CD4-positive, alpha-beta T cell treated with Interleukin-10 for 1 hour (primary cell): ENCODE data around the gene PSAPL1.

Experiments
- DNase-seq: peaks from one replicate; pipeline ENCODE4 v3.0.0-alpha.2; 2020

PSAPL1 gene

DNA sequence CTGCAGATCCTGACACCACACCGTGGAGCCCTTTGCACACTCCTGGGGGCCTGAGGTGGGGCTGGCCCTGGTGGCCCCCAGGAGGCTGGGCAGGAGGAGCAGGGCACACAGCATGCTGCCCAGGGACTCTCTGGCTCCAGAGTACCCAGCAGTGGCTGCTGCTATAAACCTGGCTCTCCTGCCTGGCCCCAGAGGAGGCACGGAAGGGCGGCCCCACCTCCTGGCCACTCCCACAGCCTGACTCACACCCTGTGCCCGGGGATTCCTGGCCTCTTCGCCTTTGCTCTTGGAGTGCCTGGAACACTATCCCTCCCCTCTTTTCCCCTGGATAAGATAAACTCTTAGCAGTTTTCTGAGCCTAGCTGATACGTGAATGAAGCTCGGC, at the start of gene PSAPL1:
Gene PSAPL1, minus strand, starts transcription at position 165 of the 385 bp plus-strand sequence. Its CDS starts 51 bp downstream, at position 114.
- no peak for DNase-seq

- no peak for DNase-seq
Measured at GRCh38 chr4:7481227-7481626, 46.5 kb upstream of the PSAPL1 start.

GRCh38 chr4:7480423-7480822, 45.7 kb upstream of the PSAPL1 start:
- no peak for DNase-seq

- DNase-seq: no peak
Measured at GRCh38 chr4:7478665-7479064, 43.9 kb upstream of the PSAPL1 start.

- DNase-seq: no peak
Measured at GRCh38 chr4:7477695-7478094, 43.0 kb upstream of the PSAPL1 start.

- no peak for DNase-seq
Measured at GRCh38 chr4:7476820-7477219, 42.1 kb upstream of the PSAPL1 start.

DNA sequence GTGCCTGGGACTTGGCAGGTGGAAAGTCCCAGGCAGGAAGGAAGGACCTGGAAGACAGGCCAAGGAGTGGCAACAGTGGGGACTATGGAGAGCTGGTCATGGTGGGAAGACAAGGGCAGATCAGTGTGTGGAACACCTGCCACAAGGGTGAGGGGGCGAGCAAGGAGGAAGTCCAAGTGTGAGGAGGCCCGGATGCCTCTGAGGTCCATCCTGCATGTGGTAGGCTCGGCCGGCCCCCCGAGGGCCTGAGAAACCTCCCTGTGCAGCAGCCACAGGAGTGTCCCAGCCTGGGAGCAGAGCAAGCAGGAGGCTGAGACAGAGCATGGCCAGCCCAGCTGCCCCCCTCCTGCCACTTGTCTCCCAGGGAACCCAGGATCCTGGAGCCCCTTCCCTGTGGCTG, 40.5 kb upstream of the PSAPL1 start:
- no peak for DNase-seq

DNA sequence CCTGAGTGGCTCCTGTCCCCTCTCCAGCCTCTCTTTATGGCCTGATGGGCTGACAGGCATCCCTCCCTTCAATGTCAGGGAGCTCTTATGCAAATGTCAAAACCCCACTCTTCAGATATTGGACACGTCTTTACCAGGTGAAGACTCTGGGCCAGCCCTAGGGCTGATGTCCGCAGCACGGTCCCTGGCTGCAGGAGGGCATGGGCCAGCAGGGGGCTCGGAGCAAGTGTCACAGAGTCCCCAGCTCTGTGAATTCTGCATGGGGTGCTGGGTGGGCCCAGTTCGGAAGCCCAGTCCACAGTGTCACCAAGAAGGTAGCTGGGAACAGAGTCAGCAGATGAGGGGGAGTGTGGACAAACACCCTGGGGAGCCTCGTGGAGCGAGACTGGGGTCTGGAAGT, 39.6 kb upstream of the PSAPL1 start:
- no peak for DNase-seq

DNA sequence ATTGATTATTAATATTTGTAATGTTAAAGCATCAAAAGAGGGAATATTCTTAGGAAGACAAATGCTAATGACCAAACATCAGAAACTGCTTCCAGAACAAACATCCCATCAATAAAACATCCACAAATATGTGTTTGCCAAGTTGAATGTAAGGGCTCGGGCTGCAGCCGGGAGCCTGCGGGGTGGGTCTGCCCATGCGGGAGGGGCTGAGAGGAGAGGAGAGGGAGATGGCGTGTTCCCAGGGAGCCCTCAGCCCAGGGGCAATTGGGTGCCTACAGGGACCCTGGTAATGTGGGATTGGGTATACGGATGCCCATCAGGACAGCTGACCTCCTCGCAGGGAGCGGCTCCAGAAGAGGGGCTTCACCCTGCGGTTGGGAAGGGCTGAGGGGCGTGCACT, 38.4 kb upstream of the PSAPL1 start:
- DNase-seq: no peak

DNA sequence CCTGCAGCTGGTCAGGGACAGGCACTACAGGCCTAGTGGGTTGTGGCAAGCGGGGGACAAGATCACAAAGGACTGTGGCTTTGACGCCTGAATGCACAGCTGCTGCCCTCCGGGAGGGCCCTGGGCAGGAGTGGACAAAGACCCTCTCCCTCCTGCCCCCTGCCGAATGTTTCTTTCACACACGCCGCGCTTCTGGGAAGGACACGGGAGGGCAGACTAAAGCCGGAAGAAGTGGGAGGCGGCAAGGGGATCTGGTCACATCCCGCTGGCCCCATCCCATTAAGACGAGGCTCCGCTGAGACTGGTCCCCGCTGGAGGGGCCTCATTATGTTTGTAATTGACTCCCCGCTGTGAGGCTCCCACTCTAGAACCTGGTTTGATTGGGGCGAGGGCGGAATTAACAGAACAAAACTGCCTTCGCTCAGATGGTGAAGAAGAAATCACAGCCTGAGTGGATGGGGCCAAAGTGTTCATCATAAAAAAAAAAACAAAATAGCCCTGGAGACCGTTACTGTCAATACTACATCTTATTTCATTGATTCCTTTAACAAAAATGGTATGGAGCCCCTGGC, 37.8 kb upstream of the PSAPL1 start:
- DNase-seq: no peak

- no peak for DNase-seq
Measured at GRCh38 chr4:7470522-7471128, 35.9 kb upstream of the PSAPL1 start.

DNA sequence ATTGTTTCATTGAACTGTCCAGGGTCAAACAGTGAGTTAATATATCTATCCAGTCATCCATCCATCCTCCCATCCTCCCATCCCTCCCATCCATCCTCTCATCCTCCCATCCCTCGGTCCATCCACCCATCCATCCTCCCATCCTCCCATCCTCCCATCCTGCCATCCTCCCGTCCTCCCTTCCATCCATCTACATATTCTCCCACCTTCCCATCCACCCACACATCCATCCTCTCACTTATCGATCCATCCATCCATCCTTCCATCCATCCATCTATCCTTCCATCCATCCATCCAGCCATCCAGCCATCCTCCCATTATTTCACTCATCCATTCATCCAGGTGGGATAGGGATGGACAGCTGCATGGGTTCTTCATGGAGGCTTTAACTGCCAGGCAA, 35.4 kb upstream of the PSAPL1 start:
- no peak for DNase-seq

GRCh38 chr4:7469023-7469422, 34.3 kb upstream of the PSAPL1 start:
- no peak for DNase-seq

DNA sequence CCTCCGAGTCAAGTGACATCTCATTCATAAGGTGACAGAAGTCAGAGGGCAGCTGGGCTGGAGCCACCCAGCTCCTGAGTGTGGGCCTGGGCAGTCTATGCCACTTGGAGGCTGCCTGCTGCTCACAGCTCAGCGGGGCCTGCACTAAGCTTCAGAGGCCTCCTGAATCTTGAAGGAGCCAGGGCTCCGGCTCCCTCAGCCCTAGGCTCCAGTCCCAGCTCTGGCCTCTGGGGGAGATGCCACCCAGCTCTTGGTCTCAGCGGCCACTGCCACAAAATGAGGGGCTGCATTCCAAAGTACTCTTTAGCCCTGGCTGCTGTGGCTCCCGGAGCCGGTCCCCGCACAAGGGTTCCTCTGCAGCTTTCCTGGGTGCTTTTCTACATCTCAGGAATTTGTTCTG, 32.7 kb upstream of the PSAPL1 start:
- no peak for DNase-seq

GRCh38 chr4:7466904-7467303, 32.2 kb upstream of the PSAPL1 start:
- DNase-seq: no peak

DNA sequence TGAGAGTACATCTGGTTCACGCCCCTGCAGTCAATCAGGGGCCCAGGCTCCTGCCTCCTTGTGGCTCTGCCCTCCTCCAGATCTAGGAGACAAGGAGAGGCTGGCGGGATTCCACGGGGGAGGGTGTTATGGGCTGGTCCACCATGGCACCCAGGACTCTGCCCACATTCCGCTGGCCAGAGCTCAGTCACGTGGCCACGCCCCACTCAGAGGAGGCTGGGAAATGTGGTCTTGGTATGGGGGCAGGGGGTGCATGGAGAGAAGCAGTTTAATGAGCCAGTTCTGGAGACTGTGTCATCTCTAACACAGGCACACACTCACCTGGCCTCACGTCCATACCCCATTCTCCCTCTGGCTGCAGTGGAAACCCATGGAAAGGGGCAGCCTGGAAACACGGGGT, 31.5 kb upstream of the PSAPL1 start:
- DNase-seq: no peak

GRCh38 chr4:7465017-7465416, 30.3 kb upstream of the PSAPL1 start:
- DNase-seq: no peak

- DNase-seq: no peak
Measured at GRCh38 chr4:7464259-7464655, 29.5 kb upstream of the PSAPL1 start.

- DNase-seq: no peak
Measured at GRCh38 chr4:7463566-7464258, 29.0 kb upstream of the PSAPL1 start.

GRCh38 chr4:7462509-7462971, 27.8 kb upstream of the PSAPL1 start:
- DNase-seq: no peak

DNA sequence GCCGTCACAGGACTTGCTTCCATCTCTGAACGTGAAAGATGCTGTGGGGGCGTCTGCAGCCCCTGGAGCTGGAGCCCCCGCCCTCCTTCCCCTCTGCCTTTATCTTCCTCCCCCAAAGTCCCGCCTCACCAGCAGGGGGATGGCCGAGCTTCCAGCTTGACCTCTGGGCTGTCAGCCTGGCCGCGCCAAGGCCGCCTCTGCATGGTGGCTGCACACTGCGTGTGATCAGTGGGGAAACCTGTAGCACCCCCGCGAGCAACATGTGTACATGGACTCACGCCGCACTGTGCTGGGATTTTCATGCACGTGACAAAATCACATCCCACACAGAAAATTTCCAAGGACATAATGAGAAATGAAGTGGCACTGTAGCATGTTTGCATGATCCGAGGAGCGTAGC, 26.5 kb upstream of the PSAPL1 start:
- DNase-seq: no peak

DNA sequence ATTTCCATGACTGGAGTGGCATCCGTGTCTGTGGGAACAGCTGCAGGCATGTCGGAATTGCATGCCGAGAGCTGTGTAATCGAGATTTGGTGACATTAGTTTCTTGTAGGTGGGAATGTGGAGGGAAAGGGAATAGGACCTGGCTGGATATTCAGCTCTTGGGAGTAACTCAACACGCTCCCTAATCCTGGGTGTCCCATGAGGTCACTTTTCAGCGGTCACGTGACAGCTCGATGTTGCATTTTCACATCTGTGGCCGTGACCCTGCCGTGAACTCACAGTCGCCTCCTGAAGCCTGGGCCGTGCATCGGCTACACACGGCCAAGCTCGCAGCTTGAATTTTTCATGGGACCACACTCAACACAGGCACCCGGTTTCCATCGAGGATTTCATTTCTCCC, 25.8 kb upstream of the PSAPL1 start:
- no peak for DNase-seq

DNA sequence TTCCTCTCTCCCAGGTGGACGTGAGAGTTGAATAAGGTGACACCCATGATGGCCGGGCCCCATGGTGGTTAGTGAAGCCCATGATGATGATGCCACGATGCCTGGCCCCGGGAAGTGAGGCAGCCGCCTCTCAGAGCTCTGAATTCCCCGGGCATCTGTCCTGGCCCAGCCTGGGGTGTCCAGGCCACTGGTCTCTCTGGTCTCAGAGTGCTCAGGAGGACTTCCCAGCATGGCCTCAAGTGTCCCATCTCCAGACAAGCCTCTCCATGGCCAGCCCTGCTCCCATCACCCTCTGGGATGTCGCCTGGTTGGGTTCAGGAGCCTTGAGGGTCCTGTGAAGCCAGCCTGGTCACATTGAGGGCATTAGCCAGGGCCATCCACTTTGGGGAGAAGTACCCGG, 24.7 kb upstream of the PSAPL1 start:
- no peak for DNase-seq

GRCh38 chr4:7458477-7458876, 23.7 kb upstream of the PSAPL1 start:
- no peak for DNase-seq

- DNase-seq: no peak
Measured at GRCh38 chr4:7458066-7458425, 23.3 kb upstream of the PSAPL1 start.
